OCI-LY7 (cell line): ENCODE data around the gene KLK2. TPM values are rescaled to one million over a fixed set of nuclear protein-coding genes. Genes with fewer than 3 reads are reported as not detected.
A peak's percentile ranks its signal among the peaks of the same experiment; 100 is the strongest.

ENCODE experiments used
- BruUV-seq: library from RNA; stranded (reverse); fragments of 400-500 nt; replicated peaks from 2 replicates; lab custom pipeline; 2021; lab: Mats Ljungman, UMichigan
- CTCF ChIA-PET: fragments of 300-600 bp; sonication (Branson Sonifier 250); formaldehyde crosslinking; loops from one replicate; lab custom pipeline; 2022; ENCODE audit warnings: antibody characterized with exemption; ENCODE audit not compliant: unreplicated experiment; lab: Charles Lee
- POLR2A ChIA-PET: fragments of 300-600 bp; sonication (Branson Sonifier 250); formaldehyde crosslinking; loops from one replicate; lab custom pipeline; 2022; ENCODE audit warnings: antibody characterized with exemption; lab: Charles Lee
- DNase-seq: peaks from one replicate; pipeline ENCODE4 v3.0.0-alpha.2; 2015; ENCODE audit warnings: low spot score
- H2AFZ ChIP-seq: fragments of 200-600 bp; sonication (generic), shearing (Covaris generic); 2 replicates; pipeline ENCODE4 v1.6.1; 2014; ENCODE audit warnings: mild to moderate bottlenecking, antibody characterized with exemption, low read length, moderate library complexity
- H3K27ac ChIP-seq: fragments of 200-600 bp; sonication (generic); 2 replicates; pipeline ENCODE4 v1.5.1; 2014; ENCODE audit warnings: mixed run types, low read depth, mild to moderate bottlenecking, moderate library complexity, low read length, inconsistent platforms; ENCODE audit not compliant: poor library complexity, severe bottlenecking
- H3K36me3 ChIP-seq: fragments of 200-600 bp; sonication (generic); 2 replicates; pipeline ENCODE4 v1.6.1; 2014; ENCODE audit warnings: mild to moderate bottlenecking, antibody characterized with exemption, low read length, moderate library complexity, mixed read lengths; ENCODE audit not compliant: insufficient read depth
- H3K4me1 ChIP-seq: fragments of 200-600 bp; sonication (generic); 2 replicates; pipeline ENCODE4 v1.5.1; 2014; ENCODE audit warnings: mild to moderate bottlenecking, low read length; ENCODE audit not compliant: insufficient read depth, poor library complexity, severe bottlenecking
- H3K4me2 ChIP-seq: fragments of 200-600 bp; sonication (generic); 2 replicates; pipeline ENCODE4 v1.6.1; 2014; ENCODE audit warnings: mild to moderate bottlenecking, low read length
- H3K4me3 ChIP-seq: fragments of 200-600 bp; sonication (generic); 2 replicates; pipeline ENCODE4 v1.5.1; 2014; ENCODE audit warnings: mild to moderate bottlenecking, low read depth, low read length; ENCODE audit not compliant: poor library complexity, severe bottlenecking
- H3K79me2 ChIP-seq: fragments of 200-600 bp; sonication (generic); 2 replicates; pipeline ENCODE4 v1.6.1; 2016; ENCODE audit warnings: low read depth, mild to moderate bottlenecking, low read length, moderate library complexity, mixed read lengths; ENCODE audit not compliant: insufficient read depth
- H3K9me2 ChIP-seq: fragments of 200-600 bp; sonication (generic); 2 replicates; pipeline ENCODE4 v1.6.1; 2016; ENCODE audit warnings: mild to moderate bottlenecking, low read length, mixed read lengths; ENCODE audit not compliant: insufficient read depth
- H3K9me3 ChIP-seq: fragments of 200-600 bp; sonication (generic); 2 replicates; pipeline ENCODE4 v1.6.1; 2014; ENCODE audit warnings: mild to moderate bottlenecking, mixed run types, low read length, mixed read lengths
- H4K20me1 ChIP-seq: fragments of 200-600 bp; sonication (generic); 2 replicates; pipeline ENCODE4 v1.6.1; 2014; ENCODE audit warnings: mild to moderate bottlenecking, antibody characterized with exemption, low read length, moderate library complexity, mixed read lengths; ENCODE audit not compliant: insufficient read depth
- EZH2phosphoT487 ChIP-seq: fragments of 200-600 bp; sonication (generic); IDR thresholded peaks from 2 replicates; pipeline ENCODE4 v1.6.1; 2018; ENCODE audit warnings: low read depth, borderline replicate concordance, mild to moderate bottlenecking, mixed run types, antibody characterized with exemption, low read length, moderate library complexity, mixed read lengths
- intact Hi-C: fragments of 100-400 bp; cut with micrococcal nuclease; formaldehyde crosslinking; loops from one replicate; pipeline ENCODE4 v1.10.0; 2022; ENCODE audit not compliant: unreplicated experiment
- total RNA-seq, 2 experiments: library from RNA; depleted of rRNA in 1 of 2; stranded (reverse); fragments of >200 nt in 1 of 2; shearing (Covaris generic) in 1 of 2; gene quantifications; 2 replicates each; pipeline ENCODE4 v1.2.3, GENCODE V29; 2014 to 2022
- TF ChIP-seq, protein P1 (sequence below): fragments of 200-600 bp; sonication (generic); conservative IDR thresholded peaks from 2 replicates; pipeline ENCODE4 v1.5.1; 2014; ENCODE audit warnings: mild to moderate bottlenecking, antibody characterized with exemption, low read length, moderate library complexity, mixed read lengths

KLK2 gene
- total RNA-seq, 2 experiments from 2014 or later = not detected

DNA sequence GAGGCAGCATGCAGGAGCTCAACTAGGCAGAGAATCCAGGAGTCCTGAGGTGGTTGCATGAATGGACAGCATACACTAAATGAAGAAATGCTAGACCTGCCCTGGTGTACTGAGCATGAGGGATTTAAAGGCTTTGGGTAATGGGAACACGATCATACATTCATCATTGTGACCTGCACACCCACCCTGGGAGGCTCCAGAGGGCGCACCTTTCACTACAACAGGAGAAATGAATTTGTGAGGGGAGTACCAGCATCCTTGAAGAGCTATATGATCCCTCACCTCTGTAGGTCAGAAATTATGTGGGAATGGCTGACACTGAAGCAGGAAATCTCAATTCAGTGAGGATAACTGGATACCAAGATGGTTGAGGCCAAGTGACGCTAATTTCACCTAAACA is 8.9 kb downstream of the KLK2 start:
- Histone ChIP-seq H3K4me1 (no peaks in the 10 kb centered on the region), H3K36me3 (no peaks in the 10 kb centered on the region), H3K9me3 (no peaks in the 10 kb centered on the region), H3K27ac (no peak overlapping the region), H2AFZ (no peak overlapping the region), H4K20me1 (no peaks in the 10 kb centered on the region), H3K4me3 (no peak overlapping the region), H3K9me2 (no peaks in the 10 kb centered on the region), H3K79me2 (no peaks in the 10 kb centered on the region), H3K4me2 (no peak overlapping the region)
- ChIA-PET CTCF (no interaction called here), POLR2A (no interaction called here)
- DNase-seq = no peak
- intact Hi-C loops = no loop called here
- BruUV-seq = no TSS peak
- TF ChIP-seq, protein P1, sequence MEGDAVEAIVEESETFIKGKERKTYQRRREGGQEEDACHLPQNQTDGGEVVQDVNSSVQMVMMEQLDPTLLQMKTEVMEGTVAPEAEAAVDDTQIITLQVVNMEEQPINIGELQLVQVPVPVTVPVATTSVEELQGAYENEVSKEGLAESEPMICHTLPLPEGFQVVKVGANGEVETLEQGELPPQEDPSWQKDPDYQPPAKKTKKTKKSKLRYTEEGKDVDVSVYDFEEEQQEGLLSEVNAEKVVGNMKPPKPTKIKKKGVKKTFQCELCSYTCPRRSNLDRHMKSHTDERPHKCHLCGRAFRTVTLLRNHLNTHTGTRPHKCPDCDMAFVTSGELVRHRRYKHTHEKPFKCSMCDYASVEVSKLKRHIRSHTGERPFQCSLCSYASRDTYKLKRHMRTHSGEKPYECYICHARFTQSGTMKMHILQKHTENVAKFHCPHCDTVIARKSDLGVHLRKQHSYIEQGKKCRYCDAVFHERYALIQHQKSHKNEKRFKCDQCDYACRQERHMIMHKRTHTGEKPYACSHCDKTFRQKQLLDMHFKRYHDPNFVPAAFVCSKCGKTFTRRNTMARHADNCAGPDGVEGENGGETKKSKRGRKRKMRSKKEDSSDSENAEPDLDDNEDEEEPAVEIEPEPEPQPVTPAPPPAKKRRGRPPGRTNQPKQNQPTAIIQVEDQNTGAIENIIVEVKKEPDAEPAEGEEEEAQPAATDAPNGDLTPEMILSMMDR = peak; percentile 58
- no peak for TF ChIP-seq EZH2phosphoT487

DNA sequence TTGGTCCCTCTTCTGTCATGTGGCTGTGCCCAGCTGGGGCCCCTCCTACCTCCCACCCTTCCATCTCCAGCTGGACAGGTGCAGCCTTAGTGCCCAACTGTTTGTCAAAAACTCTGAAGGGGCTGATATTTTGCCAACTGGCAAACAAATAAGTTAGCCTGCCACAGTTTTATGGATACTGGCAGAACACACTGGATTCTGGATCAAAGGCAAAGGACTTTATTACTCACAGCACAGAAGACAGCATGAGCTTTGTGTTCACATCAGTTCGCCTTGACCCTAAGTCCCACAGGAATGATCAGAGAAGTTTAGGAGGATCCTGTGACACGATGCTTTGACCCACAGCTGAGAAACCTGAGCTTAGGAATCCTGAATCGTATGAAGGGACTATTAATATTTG is 16.4 kb downstream of the KLK2 start:
- no peaks in the 10 kb centered on the region for H3K79me2 ChIP-seq
- H3K4me1 ChIP-seq = no peaks in the 10 kb centered on the region
- H3K4me3 ChIP-seq = no peak overlapping the region
- no peak overlapping the region for H3K4me2 ChIP-seq
- ChIA-PET POLR2A (interaction anchor here (0.6 kb wide), 1 partner anchor 9 kb away, joined by 3 read pairs; no protein-coding TSS in a partner anchor), CTCF (no interaction called here)
- no peaks in the 10 kb centered on the region for H3K36me3 ChIP-seq
- H2AFZ ChIP-seq = no peak overlapping the region
- H3K9me2 ChIP-seq = no peaks in the 10 kb centered on the region
- H4K20me1 ChIP-seq = no peaks in the 10 kb centered on the region
- BruUV-seq = no TSS peak
- H3K9me3 ChIP-seq = 0 out of 2 replicates have a peak, but pooled peaks cover 2% of the 10 kb centered on the region
- TF ChIP-seq, protein P1 = no peak
- no peak for TF ChIP-seq EZH2phosphoT487
- no peak for DNase-seq
- intact Hi-C loops = no loop called here
- no peak overlapping the region for H3K27ac ChIP-seq

DNA sequence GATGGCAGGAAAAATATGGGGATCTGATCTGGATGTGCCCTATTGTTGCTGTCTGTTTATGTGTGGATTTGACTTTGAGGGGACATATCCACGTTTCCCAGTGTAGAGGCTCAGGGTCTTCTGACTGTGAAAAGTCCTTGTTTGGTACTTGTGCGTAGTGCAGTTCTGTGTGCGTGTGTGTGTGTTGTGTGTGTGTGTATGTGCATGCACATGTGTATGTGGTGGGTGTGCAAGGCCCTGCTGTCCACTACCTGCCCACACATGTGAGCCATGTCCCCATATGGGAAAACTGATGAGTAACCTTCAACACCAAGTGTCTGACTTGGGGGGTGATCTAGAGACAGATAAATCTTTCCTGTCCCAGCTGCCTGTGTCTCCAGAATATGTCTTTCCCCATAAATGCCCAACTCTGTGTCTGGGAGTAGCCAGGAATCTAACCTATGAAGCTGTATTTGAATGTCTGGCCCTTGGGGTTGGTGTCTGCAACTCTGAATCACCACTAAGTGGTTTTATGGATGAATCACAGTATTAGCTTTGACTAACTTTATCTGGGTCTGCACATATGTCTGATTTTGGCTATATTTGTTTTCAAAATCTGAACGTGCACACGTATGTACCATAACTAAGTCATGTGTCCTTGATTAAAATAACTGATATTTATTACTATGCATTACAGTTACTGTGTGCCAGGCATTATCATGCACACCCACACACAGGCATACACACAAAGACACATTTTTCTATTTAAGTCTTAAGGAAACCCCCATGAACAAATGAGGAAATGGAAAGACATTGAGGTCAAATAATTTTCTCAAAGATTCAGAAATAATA is 17.4 kb downstream of the KLK2 start:
- no peak overlapping the region for H3K4me3 ChIP-seq
- POLR2A ChIA-PET = no interaction called here
- no TSS peak for BruUV-seq
- H3K9me2 ChIP-seq = no peaks in the 10 kb centered on the region
- no peak overlapping the region for H3K4me2 ChIP-seq
- intact Hi-C loops = no loop called here
- CTCF ChIA-PET = no interaction called here
- H2AFZ ChIP-seq = no peak overlapping the region
- no peaks in the 10 kb centered on the region for H4K20me1 ChIP-seq
- no peaks in the 10 kb centered on the region for H3K36me3 ChIP-seq
- TF ChIP-seq EZH2phosphoT487 = no peak
- TF ChIP-seq, protein P1 = no peak
- no peaks in the 10 kb centered on the region for H3K4me1 ChIP-seq
- no peak for DNase-seq
- 0 out of 2 replicates have a peak, but pooled peaks cover 8% of the 10 kb centered on the region for H3K9me3 ChIP-seq
- no peak overlapping the region for H3K27ac ChIP-seq
- H3K79me2 ChIP-seq = no peaks in the 10 kb centered on the region
